GM21447 (cell line): ENCODE results near the gene NT5C2.
"Not testable (repeated sequence)": the region's sequence is repeated elsewhere in the genome, so short reads cannot be mapped to it uniquely, and the experiment has no call there.

ENCODE experiments used
- ATAC-seq: cut with Tn5 transposase; IDR thresholded peaks from one replicate; pipeline ENCODE4 v1.9.1; 2021; ENCODE audit not compliant: unreplicated experiment

NT5C2 gene

GRCh38 chr10:103166523-103166922, 26.5 kb downstream of the NT5C2 start:
- no peak for ATAC-seq

DNA sequence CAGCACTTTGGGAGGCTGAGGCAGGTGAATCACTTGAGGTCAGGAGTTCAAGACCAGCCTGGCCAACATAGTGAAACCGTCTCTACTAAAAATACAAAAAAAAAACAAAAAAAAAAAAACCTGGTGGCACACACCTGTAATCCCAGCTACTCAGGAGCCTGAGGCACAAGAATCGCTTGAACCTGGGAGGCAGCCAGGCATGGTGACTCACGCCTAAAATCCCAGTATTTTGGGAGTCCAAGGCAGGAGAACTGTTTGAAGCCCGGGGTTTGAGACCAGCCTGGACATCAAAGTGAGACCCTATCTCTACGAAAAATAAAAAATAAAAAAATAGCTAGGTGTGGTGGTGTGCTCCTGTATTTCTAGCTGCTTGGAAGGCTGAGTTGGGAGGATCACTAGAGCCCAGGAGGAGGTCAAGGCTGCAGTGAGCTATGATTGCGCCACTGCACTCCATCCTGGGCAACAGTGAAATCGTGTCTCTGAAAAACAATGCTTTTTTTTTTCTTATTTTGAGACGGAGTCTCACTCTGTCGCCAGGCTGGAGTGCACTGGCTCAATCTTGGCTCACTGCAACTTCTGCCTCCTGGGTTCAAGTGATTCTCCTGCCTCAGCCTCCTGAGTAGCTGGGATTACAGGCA, 29.2 kb downstream of the NT5C2 start:
- not testable (repeated sequence) for ATAC-seq

- no peak for ATAC-seq
Measured at GRCh38 chr10:103157246-103157645, 35.8 kb downstream of the NT5C2 start.

- ATAC-seq, result no peak
Measured at GRCh38 chr10:103155471-103156085, 37.5 kb downstream of the NT5C2 start.

GRCh38 chr10:103154521-103155299, 38.4 kb downstream of the NT5C2 start:
- ATAC-seq, result no peak

GRCh38 chr10:103153302-103154197, 39.5 kb downstream of the NT5C2 start:
- ATAC-seq, result no peak

GRCh38 chr10:103149991-103150622, 43.0 kb downstream of the NT5C2 start:
- ATAC-seq, result no peak

- no peak for ATAC-seq
Measured at GRCh38 chr10:103147645-103148044, 45.4 kb downstream of the NT5C2 start.

GRCh38 chr10:103145860-103146466, 47.1 kb downstream of the NT5C2 start:
- no peak for ATAC-seq

- no peak for ATAC-seq
Measured at GRCh38 chr10:103145046-103145445, 48.0 kb downstream of the NT5C2 start.

- ATAC-seq, result no peak
Measured at GRCh38 chr10:103144041-103144440, 49.0 kb downstream of the NT5C2 start.

DNA sequence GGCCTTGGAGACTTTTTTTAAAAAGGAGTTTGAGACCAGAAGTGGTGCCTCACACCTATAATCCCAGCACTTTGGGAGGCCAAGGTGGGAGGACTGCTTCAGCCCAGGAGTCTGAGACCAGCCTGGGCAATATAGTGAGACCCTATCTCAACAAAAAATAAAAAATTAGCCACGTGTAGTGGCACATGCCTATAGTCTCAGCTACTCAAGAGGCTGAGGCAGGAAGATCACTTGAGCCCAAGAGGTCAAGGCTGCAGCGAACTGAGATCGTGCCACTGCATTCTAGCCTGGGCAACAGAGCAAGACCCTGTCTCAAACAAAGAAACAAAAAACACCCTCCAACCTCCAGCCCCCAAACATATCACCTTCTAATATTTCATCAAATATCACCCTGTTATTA, 49.4 kb downstream of the NT5C2 start:
- not testable (repeated sequence) for ATAC-seq

- no peak for ATAC-seq
Measured at GRCh38 chr10:103141950-103142349, 51.1 kb downstream of the NT5C2 start.

DNA sequence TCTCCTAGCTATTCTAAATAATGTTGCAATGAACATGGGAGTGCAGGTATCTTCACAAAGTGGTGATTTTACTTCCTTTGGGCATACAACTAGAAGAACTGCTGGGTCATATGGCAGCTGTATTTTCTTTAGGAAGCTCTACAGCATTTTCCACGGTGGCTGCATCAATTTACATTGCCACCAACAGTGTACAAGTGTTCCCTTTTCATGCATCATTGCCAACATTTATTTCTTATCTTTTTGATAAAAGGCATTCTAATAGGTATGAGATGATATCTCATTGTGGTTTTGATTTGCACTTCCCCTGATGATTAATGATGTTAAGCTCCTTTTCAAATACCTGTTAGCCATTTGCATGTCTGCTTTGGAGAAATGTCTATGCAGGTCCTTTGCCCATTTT, 52.6 kb downstream of the NT5C2 start:
- ATAC-seq, result no peak

GRCh38 chr10:103139803-103140202, 53.3 kb downstream of the NT5C2 start:
- ATAC-seq, result no peak

DNA sequence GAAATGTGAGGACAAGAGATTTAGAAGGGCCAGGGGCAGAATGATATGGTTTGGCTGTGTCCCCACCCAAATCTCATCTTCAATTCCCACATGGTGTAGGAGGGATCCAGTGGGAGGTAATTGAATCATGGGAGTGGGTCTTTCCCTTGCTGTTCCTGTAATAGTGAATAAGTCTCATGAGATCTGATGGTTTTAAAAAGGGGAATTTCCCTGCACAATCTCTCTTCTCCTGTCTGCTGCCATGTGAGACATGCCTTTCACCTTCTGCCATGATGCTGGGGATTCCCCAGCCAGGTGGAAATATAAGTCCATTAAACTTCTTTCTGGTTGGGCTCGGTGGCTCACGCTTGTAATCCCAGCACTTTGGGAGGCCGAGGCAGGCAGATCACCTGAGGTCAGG, 57.9 kb downstream of the NT5C2 start:
- ATAC-seq, result not testable (repeated sequence)

DNA sequence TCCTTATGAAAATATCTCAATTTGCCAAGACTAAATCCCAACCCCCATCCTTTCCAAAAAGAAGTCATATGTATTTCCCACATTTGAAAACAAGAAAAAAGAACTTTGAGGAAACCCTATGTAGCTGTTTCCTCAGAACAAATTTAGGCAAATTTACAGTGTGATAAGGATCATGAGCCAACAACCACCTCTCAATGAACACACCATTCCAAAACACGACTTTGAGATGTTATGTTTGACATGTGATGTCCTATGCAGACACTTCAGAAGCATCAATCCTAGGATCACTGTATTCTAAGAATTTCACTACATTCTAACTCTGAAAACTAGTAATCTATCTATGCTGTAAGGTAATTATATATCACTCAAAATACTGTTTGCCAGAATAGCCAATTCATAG, 62.2 kb downstream of the NT5C2 start:
- no peak for ATAC-seq

DNA sequence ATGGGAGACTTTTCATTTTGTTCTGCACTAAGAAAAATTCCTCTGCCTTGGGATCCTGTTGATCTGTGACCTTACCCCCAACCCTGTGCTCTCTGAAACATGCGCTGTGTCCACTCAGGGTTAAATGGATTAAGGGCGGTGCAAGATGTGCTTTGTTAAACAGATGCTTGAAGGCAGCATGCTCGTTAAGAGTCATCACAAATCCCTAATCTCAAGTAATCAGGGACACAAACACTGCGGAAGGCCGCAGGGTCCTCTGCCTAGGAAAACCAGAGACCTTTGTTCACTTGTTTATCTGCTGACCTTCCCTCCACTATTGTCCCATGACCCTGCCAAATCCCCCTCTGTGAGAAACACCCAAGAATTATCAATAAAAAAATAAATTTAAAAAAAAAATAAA, 62.9 kb downstream of the NT5C2 start:
- ATAC-seq, result not testable (repeated sequence)

DNA sequence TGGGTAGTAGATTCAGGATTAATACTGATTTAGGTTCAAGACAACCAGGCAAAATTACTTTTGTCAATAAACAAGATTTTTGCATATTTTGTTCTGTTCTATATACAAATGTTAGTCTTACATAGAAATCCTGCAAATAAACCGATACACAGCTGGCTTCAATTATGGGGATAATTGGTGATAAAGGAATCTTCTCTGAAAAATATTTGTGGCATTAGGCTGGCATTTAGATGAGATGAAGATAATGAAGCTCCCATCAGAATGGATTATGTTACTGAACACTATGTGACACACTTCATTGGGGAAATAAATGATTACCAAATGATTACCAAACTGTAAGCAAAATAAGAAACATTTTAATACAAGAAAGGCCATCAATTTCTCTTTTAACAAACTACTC, 65.8 kb downstream of the NT5C2 start:
- ATAC-seq, result no peak
